ENCODE results near the gene NUP93.
"Not testable (repeated sequence)": the region's sequence is repeated elsewhere in the genome, so short reads cannot be mapped to it uniquely, and the experiment has no call there.

Gene NUP93

DNA sequence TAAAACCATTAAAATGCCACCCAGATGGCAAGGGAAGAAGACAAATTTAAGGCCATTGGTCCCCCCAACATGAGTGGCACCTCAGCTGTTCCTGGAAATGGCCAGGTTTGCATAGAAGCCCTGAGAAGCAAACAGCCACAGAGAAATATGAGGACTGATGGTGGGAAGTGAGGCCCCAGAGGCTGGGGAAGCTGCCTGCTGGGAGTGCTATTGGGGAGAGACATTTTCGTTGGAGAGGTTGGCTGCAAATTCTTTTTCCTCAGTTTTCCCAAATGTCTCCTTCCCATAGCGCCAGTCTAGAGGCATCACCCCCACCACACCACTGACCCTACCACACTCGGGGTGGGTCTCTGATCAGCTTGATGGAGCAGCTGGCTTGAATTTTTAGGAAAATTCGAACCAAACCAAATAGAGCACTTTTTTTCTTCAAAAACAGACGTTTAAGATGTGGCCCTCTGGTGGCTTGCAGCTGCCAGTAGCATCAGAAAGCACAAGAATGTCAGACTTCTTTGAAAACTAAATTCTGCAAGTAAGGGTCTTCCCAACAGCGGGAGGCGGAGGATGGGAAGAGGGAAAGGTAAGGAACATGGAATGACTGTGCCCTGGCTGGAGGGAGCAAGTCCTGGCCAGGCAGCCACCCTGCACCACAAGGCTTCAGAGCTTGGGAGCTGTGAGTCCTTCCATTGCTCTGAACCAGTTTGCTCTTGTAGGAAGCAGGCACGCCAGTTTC, 121.9 kb downstream of the NUP93 start:
- DNase-seq = no peak

GRCh38 chr16:56852401-56852730, 122.4 kb downstream of the NUP93 start:
- DNase-seq = no peak

- DNase-seq = no peak
Observed at GRCh38 chr16:56852968-56853367, 123.0 kb downstream of the NUP93 start.

GRCh38 chr16:56855201-56855600, 125.3 kb downstream of the NUP93 start:
- DNase-seq = no peak

GRCh38 chr16:56855946-56856345, 126.0 kb downstream of the NUP93 start:
- DNase-seq = no peak

DNA sequence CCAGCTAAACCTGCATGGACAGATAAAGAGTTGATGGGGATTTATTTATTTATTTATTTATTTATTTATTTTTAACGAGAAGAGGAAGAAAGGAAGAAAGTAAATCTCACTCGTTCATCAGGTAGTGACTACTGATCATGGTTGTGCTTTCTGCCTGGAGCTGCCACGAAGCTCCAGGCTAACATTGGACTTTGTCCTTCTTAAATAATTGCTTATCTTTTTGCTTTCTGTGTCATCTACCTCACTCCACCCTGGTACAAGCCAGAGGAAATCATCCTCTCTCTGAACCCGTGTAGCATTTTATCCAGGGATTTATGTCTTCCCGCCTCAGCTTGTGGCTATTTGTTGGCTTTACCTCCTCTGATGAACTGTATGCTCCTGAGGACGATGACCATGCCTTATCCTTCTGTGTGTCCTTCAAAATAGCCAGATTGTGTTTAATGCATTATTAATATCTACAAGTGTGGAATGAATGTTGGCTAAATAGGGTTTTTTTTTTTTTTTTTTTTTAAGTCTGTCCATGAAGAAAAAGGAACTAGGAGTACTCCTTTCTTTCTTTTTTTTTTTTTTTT, 127.0 kb downstream of the NUP93 start:
- DNase-seq = no peak

DNA sequence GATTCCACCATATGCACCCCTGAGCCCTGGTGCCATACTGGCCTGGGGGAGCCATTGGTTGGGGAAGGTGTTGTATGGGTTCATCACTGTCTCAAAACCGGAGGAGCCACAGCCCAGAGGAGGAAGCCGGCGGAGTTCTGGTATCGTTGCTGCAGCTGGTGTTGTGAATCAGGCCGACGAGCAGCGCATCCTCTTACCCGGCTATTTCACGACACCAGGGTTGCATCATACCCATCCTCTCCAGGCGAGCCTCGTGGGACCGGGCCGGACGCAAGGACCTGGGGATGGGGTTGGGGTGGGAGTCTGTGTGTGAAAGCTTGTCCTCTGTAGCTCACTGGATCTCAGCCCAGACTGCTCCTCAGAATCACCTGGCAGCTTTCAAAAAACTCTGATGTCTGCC, 128.4 kb downstream of the NUP93 start:
- DNase-seq = peak; percentile 31 to 51

- no peak for DNase-seq
Observed at GRCh38 chr16:56859636-56860035, 129.7 kb downstream of the NUP93 start.

GRCh38 chr16:56860226-56861020, 130.5 kb downstream of the NUP93 start:
- DNase-seq = peak; percentile 29 to 42

DNA sequence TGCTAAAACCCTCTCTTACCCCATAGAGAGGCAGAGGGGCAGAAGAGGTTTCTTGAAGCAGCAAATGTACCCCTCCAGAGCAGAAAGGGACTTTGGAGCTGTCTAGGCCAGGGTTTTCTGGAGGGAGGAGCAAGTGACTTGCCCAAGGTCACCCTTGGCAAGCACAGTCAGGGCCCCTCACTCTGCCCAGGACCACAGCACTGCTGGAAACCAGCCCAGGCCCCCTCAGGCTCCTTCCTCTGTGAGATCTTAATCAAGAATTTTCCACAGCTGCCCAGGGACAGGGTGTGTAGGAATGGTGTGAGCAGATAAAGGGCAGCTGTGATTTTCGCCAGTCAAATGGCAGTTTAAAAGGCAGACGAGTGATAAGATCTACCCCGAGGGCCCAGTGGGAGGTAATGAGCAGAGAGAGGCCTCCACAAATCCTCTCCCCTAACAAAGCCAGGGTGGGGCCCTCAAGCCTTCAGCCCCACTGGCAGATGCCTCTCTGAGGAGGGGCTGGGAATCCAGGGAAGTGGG, 131.2 kb downstream of the NUP93 start:
- no peak for DNase-seq

- no peak for DNase-seq
Observed at GRCh38 chr16:56861756-56862155, 131.8 kb downstream of the NUP93 start.

- DNase-seq = peak in 1 of 2 donors; percentile 13
Observed at GRCh38 chr16:56862776-56863175, 132.8 kb downstream of the NUP93 start.

GRCh38 chr16:56864960-56865359, 135.0 kb downstream of the NUP93 start, which contains the start of gene SLC12A3:
SLC12A3 (plus strand) TSS chr16:56865207; CDS start chr16:56865236, 29 bp downstream.
- no peak for DNase-seq

DNA sequence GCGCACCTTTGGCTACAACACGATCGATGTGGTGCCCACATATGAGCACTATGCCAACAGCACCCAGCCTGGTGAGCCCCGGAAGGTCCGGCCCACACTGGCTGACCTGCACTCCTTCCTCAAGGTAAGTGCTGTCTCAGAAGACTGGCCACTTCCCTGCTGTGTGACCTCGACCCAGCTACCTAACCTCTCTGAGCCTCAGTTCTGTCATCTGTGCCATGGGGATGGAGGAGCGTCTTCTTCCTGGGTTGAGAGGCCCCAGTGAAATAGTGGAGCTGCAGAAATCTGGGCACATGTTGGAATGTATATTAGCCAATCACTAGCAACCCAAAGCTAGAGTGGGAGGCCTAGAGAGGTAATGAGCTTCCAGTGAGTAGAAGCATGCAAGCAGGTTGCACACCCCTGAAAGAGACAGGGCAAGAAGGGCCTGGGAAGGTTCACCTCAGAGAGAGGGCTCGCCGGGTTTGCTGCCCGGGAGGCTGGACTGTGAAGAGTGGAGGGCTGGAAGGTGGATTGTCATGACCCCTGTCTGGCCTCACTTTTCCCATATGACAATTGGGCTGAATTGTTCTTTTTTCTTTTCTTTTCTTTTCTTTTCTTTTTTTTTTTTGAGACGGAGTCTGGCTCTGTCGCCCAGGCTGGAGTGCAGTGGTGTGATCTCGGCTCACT, 135.6 kb downstream of the NUP93 start:
- DNase-seq = no peak

DNA sequence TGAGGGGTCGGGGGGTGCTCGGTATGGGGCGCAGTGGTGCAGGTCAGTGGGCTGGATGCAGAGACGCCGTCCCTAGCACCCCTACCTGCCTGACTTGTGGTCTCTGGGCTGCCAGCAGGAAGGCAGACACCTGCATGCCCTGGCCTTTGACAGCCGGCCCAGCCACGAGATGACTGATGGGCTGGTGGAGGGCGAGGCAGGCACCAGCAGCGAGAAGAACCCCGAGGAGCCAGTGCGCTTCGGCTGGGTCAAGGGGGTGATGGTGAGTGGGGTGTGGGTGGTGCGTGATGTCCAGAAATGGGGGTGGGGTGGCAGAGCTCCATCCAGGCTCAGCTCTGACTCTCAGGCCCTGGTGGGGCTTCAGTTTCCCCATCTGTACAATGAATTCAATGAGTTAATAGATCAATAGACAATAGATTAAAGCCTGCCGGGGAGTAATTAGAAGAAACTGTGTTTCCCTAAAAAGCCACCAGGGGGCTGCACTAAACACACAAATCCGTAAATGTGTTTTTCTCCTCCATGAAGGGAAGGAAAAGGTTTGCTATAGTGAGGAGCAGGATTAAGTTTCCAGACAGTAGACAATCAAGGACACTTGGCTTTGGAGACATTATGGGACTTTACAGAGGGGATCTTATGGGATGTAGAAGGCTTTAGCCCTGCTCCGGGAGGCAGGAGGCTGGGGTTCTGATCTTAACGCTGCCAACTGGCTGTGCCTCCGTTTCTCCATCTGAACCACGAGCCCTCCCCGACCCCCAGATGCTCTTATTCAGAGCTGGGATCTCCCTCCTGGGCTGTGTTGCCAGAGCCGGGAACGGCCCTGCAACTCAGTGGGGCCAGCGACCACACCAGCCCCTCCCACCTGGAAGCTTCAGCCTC, 137.3 kb downstream of the NUP93 start:
- peak; percentile 44 to 84 for DNase-seq

DNA sequence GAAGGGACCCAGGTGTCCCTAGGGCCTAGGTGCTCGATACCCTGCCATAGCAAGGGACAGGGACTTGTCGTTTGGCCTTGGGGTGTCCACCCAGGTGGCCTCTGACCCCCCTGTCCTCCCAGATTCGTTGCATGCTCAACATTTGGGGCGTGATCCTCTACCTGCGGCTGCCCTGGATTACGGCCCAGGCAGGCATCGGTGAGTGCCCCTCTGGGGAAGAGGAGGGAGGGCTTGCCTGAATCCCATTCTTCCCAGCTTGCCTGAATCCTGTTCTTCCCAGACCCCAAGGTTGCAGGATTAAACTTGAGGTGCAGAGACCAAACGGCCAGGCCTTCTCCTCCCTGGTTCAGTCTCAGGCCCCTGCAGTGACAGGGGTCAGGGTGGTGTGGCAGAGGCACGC, 138.2 kb downstream of the NUP93 start:
- DNase-seq = no peak

DNA sequence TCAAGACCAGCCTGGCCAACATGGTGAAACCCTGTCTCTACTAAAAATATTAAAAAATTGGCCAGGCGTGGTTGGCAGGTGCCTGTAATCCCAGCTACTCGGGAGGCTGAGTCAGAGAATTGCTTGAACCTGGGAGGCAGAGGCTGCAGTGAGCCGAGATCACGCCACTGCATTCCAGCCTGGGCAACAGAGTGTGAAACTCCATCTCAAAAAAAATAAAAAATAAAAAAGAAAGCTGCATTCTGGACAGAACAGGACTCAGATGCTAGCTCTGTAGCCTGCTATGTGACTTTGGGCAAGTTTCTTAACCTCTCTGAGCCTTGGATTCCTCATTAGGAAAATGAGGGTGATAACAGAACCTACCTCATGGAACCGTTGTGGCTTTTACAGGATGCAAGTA, 138.8 kb downstream of the NUP93 start:
- DNase-seq = not testable (repeated sequence)

DNA sequence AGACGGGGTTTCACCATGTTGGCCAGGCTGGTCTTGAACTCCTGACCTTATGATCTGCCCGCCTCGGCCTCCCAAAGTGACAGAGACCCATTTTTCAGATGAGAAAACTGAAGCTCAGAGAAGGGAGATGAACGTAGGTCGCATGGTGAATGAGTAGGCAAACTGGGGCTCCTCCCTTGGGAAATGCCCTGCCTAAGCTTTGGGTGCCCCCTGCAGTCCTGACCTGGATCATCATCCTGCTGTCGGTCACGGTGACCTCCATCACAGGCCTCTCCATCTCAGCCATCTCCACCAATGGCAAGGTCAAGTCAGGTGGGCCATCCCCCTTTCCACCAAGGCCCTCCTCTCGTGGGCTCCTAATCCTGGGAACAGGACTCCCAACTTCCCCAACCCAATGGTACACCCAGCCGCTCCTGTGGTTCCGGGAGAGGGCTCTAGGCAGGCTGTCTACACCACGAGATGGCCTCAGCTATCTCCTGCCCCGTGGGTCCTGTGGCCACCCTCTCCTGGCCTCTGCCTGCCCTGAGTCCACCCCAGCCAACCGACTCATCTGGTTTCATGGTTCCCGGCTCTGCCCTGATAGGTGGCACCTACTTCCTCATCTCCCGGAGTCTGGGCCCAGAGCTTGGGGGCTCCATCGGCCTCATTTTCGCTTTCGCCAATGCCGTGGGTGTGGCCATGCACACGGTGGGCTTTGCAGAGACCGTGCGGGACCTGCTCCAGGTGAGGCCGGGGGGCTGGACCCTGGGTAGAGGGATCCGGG, 139.8 kb downstream of the NUP93 start:
- peak; percentile 59 for DNase-seq

GRCh38 chr16:56870276-56870888, 140.5 kb downstream of the NUP93 start:
- no peak for DNase-seq

- DNase-seq = peak; percentile 68 to 78
Observed at GRCh38 chr16:56871172-56871593, 141.3 kb downstream of the NUP93 start.
